HG02678 (cell line): ENCODE results near the gene WDR91.

ENCODE experiments used
- ATAC-seq: cut with Tn5 transposase; IDR thresholded peaks from one replicate; pipeline ENCODE4 v1.9.1; 2021; ENCODE audit warnings: mild to moderate bottlenecking, moderate library complexity; ENCODE audit not compliant: unreplicated experiment

WDR91 gene

DNA sequence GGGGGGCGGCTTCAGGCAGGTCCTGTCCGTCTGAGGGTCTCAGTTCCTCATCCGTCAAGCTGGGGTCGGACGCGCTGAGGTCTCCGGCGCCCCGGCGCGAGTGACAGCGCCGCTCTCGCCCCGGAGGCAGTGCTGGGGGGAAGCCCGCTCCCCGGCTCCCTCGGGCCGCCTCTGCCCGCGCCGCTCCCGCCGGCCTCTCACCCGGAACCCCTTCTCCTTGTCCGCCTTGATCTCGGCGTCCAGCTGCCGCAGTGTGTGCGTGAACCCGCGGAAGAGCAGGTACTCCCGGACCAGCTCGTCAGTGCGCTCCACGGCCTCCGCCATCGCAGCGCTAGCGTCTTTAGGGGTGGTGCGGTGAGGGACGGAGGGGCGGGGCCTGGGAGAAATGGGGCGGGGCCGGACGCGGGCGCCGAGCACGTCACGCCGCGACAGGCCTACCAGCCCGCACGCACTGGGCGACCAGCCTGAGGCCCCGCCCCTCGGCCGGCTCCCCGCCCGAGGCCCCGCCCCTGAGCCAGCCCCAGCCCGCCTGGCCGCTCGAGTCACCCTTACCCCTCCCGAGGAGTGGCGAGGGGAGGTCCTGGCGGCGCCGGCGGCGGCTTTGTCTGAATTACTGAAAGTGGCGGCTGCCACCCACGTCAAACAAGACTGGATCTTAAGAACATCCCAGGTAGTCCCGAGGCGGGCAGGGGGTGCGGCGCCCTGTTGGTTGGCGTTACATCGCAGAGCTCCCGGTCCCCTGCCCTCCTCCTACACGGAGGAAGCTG lies at the start of gene WDR91:
Gene WDR91, minus strand, starts transcription at position 348 of the 767 bp plus-strand sequence. Its CDS starts 24 bp downstream, at position 324.
- ATAC-seq = peak; percentile 80

DNA sequence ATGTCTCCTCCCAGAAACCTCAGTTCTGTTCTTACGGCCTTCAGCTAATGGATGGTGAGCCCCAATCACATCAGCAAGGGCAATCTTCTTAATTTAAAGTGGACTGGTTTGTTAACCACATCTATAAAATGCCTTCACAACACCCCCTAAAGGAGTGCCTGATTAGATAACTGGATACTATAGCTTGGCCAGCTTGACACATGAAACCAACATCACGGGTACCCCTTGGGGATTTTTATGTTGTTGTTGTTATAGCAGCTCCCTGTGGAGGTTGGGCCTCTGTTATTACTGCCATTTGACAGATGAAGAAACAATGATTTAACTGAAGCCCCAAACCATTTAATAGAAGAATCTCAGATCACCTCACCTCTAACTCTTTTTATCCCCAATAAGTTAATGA lies 49.1 kb upstream of the WDR91 start:
- no peak for ATAC-seq

DNA sequence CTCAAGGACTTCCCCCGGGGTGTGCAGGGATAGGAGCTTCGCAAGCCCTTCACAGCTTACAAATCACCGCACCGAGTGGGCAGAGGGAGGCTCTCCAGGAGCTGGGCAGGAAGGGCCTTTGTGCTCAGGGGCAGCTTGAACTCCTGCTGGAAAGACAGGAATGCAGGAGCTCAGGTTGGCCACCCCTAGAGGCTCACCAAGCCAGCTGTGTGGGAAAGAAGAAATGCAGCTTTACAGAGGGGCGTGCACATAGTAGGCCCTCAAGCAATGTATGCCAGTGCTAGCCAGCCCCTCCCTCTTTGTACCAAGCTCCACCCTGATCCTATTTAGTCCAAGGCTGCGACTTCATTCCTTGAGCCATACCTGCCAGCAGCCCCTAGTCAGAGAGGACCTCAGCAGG lies 48.4 kb upstream of the WDR91 start:
- no peak for ATAC-seq

DNA sequence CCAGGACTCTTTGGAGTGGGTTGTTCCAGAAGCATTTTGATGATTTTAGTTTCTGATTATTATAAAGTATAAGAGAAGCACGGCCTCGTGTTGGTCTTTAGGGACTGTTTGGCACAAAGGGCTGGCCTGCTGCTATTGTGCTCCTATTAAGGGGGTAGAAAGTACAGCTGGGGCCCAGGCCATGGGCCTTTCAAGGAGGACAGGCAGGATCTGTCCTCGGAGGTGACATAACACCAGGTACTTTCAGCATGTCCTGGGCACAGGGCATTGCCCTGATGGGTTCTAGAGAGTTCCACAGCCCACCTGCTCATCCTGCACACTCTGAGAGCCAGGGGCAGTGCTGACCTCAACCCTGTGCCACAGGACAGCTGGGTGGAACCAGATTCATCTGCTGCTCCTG lies 47.3 kb upstream of the WDR91 start:
- no peak for ATAC-seq

DNA sequence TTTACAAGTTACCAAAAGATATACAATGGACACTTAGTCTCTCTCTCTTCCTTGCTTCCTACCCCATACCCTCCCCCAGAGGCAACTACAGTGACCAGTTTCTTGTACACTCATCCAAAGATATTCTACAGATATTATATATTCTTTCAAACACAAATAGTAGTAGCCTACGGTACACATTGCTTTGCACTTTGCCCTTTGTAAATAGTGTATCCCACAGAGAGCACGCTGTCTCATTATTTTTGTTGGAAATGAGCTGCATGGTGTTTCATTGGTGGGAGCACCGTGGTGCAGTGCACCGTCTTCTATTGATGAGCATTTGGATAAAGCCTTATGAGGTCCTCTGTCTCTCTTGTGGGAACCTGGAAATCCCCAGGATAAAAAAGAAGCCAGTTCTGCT lies 46.5 kb upstream of the WDR91 start:
- ATAC-seq = no peak

DNA sequence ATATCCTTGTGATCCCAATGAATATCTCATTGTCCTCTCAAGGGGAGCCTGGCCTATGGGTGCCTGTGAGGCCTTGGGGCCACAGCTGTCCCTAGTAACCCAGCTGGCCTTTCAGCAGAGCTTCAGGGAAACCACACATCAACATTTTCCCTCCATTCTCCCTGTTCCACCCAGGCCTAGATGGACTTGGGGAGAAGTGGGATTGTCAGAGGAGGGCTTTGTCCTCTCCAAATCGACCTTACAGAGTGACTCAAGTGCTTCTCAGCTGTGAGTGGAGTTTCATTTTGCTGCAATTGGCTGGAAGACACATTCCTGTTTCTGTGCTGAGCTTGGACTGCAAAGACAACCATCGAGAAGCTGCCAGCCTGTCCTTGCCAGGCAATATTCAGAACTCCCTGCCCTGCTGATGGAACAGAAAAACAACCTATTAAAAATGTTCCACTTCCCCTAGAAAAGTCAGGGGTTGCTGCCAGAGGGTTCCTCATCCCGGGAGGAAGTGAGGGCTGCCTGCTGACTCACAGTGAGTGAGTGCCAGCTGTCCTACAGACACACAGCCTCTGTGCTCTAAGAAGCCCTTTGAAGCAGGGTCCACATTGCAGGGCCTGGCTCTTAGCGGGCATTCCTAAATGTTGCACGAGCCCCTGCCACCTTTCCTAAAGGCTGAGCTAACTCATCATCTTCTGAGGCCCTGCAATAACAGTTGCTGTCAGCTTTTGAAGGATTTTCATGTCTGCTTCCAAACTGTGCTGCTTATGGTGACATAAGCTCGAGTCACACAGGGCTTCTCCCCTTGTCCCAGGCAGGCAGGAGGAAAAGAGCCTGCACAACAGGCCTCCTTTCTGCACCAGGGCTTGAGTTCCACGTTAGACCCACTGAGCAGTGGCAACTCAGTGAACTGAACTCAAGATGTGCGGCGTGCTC lies 42.8 kb upstream of the WDR91 start:
- ATAC-seq = no peak

DNA sequence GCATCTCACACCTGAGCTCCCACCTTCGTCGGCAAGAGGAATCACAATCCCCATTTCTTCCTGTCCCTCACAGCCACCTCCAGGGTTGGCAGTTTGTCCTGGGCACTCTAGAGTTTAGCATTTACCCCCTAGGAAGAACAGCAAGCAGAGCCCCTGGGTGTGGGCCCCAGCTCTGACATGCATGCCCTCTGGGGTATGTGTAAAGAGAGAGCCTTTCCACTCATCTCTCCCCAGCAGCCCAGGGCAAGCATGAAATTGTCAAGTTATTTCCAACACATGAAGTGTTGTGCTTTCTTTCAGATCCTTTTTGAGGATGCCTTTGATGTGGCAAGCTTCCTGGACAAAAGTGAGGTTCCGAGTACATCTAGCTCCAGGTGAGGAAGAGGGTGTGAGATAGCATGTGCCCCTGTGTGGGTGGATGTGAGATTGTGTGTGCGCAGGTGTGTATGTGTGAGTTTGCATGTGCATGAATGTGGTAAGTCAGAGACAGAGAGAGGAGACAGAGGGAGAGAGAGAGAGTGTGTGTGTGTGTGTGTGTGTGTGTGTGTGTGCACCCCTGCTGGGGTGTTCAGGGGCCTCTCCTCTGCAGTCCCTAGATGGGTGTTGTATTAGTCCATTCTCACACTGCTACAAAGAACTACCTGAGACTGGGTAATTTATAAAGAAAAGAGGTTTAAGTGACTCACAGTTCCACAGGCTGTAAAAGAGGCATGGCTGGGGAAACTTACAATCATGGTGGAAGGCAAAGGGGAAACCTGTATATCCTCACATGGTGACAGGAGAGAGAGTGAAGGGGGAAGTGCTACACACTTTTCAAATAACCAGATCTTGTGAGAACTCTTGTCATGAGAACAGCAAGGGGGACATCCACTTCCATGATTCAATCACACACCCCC lies 40.4 kb upstream of the WDR91 start:
- no peak for ATAC-seq

DNA sequence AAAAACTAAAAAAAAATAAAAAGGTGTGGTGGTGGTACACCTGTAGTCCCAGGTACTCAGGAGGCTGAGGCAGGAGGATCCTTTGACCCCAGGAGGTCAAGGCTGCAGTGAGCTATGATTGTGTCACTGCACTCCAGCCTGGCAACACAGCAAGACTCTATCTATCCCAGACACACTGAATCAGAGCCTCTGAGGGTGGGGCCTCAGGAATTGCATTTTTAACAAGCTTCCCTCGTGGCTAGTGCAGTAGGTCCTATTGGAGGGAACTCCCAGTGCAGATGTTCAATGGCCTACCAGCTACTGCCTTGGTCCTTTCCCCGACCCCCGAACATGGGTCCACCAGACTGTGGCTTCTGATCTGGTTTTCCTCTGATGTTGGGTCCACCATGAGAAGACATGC lies 37.2 kb upstream of the WDR91 start:
- no peak for ATAC-seq

DNA sequence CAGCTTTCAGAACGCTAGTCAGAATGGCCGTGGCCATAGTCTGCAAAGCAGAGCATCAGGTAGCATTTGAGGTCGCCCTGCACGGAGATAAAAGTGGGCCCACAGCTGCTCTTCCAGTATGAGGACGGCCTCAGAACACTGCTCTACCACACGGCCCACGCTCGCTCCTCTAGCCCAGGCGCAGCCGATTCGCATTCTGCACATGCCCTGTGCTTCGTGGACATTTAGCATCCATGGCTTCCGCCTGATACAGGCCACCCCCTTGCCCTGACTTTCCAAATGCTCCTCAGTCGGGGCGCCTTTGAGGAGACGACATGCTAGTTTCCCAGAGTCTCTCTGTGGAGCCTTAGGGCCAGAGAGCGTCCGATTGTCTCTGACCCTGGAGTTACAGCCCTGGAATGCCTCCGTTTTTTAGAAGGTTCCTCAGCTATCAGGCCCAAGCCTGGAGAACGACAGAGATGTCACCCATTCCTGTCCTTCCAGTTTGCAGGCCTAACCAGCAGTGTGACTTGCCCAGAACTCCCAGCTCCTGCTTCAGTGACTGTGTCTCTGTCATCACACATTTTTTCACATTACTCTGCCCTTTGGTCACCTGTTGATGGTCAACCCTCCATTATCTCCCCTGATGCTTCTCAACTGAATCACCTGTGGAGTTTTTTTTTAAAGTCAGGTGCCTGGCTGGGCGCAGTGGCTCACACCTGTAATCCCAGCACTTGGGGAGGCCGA lies 36.6 kb upstream of the WDR91 start:
- ATAC-seq = no peak

DNA sequence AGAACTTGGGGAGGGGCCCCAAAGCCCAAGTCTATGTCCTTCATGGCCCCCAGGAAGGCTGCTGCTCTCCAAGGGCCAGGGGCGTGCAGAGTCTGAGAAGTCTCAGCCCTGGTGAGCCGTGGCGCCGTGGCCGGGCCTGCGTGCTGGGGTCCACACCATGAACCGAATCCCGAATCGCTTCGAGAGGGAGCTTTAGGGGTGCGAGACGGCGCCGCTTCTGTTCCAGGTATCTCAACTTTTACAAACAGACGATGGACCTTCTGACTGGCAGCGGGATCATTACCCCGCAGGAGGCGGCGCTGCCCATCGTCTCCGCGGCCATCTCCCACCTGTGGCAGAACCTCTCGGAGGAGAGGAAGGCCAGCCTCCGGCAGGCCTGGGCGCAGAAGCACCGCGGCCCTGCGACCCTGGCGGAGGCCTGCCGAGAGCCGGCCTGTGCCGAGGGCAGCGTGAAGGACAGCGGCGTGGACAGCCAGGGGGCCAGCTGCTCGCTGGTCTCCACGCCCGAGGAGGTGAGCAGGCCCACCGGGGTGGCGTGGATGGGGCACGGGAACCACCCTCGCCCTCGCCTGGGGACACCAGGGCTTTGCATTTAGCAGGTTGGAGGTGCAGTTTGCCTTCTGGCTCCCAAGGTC lies 35.0 kb upstream of the WDR91 start:
- no peak for ATAC-seq

DNA sequence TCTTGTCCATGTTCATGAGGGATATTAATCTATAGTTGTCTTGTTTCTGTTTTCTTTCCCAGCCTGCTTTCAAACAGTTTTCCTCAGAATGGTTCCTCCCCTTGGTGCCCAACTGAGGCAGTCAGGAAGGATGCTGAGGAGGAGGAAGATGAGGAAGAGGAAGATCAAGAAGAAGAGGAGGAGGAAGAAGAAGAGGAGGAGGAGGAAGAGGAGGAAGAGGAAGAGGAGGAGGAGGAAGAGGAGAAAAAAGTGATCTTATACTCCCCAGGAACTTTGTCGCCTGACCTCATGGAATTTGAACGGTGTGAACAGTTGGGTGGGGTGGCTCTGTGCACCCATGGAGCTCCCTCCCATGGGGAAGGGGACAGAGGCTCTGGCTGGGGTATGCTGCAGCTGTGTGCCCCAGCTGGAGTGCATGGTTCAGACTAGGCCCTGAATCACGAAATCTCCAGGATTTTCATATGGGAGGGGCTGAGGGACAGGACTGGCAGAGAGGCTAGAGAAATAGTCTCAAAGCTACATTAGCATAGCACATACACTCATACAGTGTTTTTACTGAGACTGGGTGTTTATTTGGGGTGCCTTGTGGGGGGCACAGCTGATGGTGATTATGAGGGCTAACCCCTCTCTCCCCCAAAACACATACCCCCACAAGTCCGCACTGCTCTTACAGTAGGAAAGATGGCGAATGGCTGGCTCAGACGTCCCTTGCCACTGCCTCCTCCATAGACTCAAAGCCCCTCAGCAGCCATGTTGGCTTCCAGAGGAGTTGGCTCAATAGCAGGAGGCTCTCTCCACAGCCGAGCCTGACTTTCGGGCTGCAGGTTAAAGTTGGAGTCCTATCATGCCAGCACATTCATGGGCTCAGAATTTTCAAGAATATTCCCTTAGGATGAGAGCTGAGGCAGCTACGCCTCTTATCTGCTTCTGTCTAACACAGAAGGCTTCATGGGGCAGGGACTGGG lies 34.2 kb upstream of the WDR91 start:
- ATAC-seq = no peak

DNA sequence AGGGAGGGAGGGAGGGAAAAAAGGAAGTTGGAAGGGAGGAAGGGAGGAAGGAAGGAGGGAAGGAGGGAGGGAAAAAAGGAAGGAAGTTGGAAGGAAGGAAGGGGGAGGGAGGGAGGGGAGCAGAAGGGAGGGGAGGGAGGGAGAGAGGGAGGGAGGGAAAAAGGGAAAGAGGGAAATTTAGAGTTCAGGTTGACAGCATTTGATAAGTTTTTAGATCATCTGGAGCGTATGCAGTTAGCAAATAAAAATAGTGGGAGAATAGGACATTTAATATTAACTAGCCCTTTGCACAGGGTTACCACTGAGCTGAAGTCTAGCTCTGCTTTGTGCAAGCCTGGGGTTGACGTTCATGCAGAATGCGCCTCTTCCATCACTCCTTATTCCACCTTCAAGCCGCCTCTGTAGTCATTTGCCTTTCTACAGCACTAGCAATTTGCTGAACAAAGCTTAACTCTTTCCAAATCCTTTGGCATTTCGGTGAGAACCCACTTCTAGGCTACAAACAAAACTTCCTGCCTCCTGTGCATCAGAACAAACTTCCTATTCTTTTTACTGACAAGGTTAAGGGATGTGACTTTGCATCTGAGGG lies 30.9 kb upstream of the WDR91 start:
- no peak for ATAC-seq

DNA sequence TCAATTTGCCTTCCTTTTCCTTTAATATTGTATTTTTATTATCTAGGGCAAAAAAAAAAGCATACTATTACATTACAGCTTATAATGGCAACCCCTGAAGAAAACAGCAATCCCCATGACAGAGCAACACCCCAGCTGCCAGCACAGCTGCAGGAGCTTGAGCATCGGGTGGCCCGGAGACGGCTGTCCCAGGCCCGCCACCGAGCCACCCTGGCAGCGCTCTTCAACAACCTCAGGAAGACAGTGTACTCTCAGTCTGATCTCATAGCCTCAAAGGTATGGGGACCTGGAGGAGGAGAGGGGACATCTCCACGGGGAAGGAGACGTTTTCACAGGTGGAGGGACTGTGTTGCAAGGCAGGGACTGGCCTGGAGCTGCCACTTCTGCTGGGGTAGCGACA lies 29.1 kb upstream of the WDR91 start:
- no peak for ATAC-seq

DNA sequence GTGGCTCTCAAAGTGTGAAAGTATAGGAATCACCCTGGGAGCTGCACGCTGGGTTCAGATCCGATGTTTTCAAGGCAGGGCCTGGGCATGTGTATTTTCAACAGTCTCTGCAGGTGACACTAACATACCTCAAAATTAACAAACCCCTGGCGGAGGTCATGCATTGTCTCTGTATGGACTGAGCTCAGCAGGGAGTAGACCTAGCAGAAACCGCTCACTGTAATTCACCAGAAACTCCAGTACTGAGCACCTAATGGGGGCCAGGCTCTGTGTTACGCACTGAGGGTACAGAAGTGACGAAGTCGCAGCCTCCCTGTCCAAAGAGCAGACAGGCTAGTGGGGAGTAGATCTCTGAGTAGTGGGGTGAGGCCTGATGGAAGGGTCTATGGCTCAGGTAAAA lies 27.9 kb upstream of the WDR91 start:
- ATAC-seq = no peak

DNA sequence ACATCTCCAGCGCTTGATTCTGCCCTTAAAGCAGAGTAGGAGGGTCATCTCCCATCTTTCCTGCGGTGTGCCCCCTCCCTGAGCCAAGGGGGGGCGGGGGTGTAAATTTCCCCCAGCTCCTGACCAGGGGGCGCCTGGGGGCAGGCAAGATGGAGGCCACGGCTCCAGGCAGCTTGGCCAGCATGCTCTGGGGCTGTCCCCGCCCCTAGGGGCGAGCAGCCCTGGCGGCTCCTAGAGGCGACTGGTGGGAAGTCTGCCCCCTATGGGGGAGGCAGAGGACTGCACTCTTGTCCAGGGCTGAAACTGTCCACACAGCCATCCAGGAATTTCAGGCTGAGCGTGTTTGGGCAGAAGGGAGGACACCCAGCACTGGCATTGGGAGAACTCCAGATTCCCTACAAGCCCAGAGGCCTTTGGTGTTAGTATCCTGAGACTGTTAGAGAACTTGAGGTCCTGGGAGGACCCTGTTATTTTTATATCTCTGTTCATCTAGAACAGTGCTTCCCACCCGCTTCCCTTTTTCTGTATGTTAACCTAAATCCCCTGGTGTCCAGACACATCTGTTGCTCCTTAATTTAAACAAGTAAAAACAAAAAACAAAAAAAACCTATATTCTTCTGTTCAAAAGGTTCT lies 26.9 kb upstream of the WDR91 start:
- no peak for ATAC-seq

DNA sequence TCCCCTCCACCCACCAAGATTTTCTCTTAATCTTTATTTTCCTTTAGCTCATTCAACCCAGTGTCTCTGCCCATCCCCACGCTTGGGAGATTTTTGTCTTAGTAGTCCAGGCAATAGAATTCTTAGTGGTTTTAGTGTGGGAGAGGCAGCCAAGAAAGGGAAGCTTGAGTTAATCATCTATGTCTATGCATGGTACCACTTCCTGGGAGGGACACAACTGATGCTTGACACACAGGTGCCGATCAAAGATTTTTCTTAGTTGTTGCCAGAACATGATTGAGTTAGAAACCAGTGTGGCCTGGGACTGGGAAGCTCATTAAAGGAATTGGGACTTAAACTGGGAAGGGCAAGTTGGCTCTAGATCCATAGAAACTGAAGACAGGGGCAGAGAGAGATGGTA lies 25.4 kb upstream of the WDR91 start:
- peak; percentile 72 for ATAC-seq

DNA sequence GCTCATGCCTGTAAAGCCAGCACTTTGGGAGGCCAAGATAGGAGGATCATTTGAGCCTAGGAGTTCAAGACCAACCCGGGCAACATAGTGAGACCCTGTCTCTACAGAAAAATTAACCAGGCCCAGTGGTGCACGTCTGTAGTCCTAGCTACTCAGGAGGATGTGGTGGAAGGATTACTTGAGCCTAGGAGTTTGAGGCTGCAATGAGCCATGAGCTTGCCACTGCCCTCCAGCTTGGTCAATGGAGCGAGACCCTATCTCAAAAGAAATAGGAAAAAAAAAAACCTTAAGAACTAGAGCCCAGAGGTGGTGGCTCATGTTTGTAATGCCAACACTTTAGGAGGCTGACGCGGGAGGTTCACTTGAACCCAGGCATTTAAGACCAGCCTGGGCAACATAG lies 24.5 kb upstream of the WDR91 start:
- no peak for ATAC-seq

DNA sequence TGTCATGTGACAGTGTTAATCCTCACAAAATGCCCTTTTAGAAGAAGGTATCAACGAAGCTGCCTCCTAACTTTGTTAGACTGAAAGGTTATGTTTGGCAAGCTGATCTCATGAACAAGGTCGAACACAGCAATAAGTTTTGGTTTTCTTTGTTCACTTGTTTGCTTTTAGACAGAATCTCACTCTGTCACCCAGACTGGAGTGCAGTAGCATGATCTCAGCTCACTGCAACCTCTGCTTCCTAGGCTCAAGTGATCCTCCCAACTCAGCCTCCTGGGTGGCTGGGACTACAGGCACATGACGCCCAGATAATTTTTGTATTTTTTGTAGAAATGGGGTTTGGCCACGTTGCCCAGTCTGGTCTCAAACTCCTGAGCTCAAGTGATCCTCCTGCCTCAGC lies 23.4 kb upstream of the WDR91 start:
- no peak for ATAC-seq
